ENCODE data around the gene TMEM164.

Gene TMEM164

DNA sequence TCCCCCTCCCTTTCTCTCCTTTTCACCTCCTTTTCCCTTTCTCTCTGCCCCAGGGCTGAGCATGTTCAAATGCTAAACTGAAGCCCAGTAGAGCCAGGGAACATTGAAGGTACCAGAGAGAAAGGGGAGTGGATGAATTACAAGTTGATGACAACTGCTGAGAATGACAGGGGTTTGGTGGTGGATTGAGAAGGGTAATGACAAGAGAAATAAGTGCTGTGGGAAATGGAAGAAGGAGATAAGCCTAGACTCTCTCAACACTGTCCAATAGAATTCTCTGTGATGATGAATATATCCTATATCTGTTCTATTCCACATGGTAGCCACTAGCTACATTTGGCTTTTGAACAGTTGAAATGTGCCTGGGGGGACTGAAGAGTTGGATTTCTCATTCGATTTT, 154.5 kb downstream of the TMEM164 start:
- no peak for TF ChIP-seq ZNF274 (IDR thresholded peaks at IDR 0.05; ENCODE audit: low read depth, low read length)
- no peak overlapping the region for H3K4me3 ChIP-seq (ENCODE audit: low read length)

DNA sequence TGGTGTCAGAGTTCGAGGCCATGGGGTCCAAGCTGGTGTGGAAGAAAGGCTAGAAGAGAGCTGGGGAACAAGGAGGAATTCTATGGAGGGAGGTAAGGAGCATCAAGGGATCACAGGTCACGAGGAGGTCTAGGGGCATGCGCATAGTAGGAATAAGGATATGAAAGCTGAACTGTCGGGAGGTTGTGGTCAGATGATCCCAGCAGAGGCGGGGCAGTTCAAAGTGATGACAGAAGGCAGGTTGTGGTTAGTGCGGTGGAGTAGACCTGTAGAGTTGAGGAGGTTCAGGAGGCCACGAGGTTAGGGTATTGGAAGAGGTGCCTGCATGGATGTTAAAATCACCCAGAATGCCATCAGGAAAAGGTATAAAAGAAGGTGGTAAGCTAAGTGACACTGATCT, 156.3 kb downstream of the TMEM164 start:
- no peak for TF ChIP-seq ZNF274 (IDR thresholded peaks at IDR 0.05; ENCODE audit: low read depth, low read length)

DNA sequence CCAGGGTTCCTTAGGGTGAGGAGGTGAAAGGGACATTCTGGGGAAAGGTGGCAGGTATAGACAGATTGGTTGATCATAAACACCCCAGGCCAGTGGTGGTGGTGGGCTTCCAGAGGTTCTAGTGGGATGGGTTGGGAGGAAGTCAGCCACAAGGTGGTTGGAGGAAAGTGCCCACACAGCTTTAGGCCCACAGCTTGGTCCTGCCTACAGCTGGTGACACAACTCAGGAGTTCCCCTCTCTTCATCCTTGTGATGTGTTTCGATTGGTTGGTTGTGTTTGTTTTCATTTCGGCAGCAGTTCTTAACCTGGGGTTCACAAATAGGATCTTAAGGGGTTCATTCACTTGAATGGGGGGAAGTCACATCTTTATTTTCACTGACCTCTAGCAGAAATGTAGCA, 157.0 kb downstream of the TMEM164 start:
- no peak for TF ChIP-seq ZNF274 (IDR thresholded peaks at IDR 0.05; ENCODE audit: low read depth, low read length)
- no peak overlapping the region for H3K4me3 ChIP-seq (ENCODE audit: low read length)

More for the DNA sequence above, 156.3 kb downstream of the TMEM164 start:
- H3K4me3 ChIP-seq (ENCODE audit: low read length): no peak overlapping the region

DNA sequence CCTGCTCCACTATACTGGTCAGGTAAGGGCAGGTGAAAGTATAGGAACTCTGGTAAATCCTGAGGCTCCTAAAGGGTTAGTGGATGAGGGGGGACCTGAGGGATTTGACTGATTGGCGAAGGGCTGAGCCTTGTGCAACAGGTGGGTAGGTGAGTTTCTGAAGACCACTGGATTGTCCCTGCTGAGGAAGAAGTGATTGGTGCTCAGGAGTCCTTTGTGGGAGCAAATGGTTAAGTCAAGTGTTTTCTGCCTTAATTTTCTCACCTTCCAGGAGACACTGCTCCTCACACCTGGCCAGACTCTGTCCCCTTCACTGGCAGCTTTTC, 158.4 kb downstream of the TMEM164 start:
- TF ChIP-seq ZNF274 (IDR thresholded peaks at IDR 0.05; ENCODE audit: low read depth, low read length): no peak
- H3K4me3 ChIP-seq (ENCODE audit: low read length): no peak overlapping the region

DNA sequence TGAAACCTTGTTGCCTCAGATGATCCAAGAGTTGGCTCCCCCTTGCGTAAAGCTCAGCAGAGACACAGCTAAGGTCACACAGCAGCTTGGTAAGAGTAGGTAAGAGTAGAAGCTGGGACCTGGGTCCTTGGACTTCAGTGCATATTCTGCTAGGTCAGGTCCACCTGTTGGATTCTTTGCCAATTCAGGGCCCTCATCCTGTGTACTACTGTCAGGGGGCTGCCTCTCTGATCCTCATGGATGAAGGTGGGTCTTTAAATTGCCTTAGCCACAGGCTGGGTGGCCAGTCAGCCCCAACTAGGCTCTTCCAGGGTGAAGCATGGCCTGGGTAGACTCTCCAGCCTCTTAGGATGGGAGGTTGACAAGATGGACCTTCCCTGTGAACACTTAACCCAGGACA, 159.2 kb downstream of the TMEM164 start:
- H3K4me3 ChIP-seq (ENCODE audit: low read length): no peak overlapping the region
- no peak for TF ChIP-seq ZNF274 (IDR thresholded peaks at IDR 0.05; ENCODE audit: low read depth, low read length)

DNA sequence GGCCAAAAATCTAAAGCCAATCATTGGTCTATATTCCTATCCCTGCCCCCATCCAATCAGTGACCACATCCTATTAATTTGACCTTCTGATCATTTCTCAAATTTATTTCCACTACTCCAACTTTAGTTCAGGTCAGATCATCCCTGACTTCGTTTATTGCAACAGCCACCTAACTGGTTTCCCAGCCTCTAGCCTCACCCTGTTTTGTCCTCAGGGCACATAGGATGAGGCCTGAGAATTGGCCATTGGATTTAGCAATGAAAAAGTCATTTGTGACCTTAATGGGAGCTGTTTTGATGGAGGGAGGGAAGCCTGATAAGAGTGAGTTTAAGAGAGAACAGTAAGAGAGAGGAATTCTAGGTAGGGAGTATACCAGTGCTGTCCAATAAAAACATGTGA, 160.0 kb downstream of the TMEM164 start:
- no peak for TF ChIP-seq ZNF274 (IDR thresholded peaks at IDR 0.05; ENCODE audit: low read depth, low read length)
- H3K4me3 ChIP-seq (ENCODE audit: low read length): no peak overlapping the region

DNA sequence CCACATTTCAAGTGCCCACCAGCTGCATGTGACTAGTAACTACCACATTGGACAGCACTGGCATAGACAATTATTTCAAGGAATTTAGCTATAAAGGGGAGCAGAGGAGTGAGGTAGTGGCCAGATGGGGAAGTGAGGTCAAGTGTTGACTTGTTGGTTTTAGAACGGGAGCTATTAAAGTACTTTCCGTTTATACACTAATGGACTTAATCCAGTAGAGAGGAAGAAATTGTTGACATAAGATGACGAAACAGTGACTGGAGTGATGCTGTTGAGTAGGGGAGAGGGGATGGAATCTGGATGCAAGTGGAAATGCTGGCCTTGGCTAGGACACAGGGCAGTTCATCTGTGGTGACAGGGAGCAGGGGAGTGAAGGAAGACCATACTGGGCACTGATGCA, 160.6 kb downstream of the TMEM164 start:
- H3K4me3 ChIP-seq (ENCODE audit: low read length): no peak overlapping the region
- TF ChIP-seq ZNF274 (IDR thresholded peaks at IDR 0.05; ENCODE audit: low read depth, low read length): no peak

DNA sequence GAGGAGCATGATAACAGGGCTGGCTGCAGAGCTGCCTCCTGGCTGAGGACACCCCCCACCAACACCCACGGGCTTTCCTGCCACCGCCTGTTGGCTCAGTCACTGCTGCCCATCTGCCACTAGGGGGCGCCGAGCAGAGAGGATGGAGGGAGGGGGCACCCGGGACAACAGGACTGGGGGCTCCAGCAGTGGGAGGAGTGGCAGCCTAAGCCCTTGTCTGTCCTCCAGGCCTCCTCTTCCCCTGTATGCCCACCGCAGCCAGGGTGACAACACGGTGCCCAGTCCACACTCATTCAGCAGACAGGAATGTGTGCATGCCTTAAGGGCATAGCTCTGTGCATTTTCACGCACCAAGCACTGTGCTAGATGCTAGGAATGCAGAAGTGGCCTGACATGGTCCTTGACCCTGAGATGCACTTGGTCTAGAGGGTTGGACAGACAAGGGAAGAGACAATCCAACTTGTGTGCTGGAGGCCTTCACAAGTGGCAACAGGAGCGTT, 165.1 kb downstream of the TMEM164 start:
- TF ChIP-seq ZNF274 (IDR thresholded peaks at IDR 0.05; ENCODE audit: low read depth, low read length): no peak
- H3K4me3 ChIP-seq (ENCODE audit: low read length): no peak overlapping the region

DNA sequence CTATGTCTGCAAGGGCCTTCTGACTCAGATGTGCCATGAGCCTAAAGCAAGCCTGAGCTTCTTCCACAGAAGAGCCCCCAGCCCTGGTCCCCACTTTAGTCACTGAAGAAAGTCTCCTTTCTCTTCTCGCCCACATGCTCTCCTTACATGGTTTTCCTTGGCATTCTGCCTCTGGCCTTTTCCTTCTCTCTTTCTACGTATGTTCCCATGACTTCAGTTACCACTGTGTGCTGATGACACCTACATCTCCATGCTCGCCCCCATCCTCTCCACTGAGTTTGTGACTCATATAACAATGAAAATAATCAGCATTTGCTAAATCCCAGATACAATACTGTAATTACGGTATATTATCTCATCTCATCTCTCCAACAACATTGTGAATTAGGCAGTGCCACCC, 165.7 kb downstream of the TMEM164 start:
- H3K4me3 ChIP-seq (ENCODE audit: low read length): no peak overlapping the region
- TF ChIP-seq ZNF274 (IDR thresholded peaks at IDR 0.05; ENCODE audit: low read depth, low read length): no peak

DNA sequence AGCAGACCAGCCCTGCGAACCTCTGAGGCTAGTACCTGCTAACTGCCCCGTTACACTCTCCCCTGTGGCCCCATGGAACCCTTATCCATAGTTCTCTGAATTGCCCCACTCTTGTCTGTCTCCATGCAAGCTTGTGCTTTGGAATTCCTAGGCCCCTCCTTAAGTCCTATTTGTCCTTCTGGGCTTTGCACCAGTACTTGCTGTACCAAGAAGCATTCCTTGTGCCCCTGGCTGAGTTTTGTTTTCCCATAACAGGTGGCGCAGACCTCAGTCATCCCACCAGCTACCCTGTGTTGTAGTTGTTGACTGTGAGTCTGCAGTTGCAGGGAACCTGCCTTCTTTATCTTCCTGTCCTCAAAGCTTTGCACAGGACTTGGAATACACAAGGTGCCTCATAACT, 167.1 kb downstream of the TMEM164 start:
- TF ChIP-seq ZNF274 (IDR thresholded peaks at IDR 0.05; ENCODE audit: low read depth, low read length): no peak
- H3K4me3 ChIP-seq (ENCODE audit: low read length): no peak overlapping the region

DNA sequence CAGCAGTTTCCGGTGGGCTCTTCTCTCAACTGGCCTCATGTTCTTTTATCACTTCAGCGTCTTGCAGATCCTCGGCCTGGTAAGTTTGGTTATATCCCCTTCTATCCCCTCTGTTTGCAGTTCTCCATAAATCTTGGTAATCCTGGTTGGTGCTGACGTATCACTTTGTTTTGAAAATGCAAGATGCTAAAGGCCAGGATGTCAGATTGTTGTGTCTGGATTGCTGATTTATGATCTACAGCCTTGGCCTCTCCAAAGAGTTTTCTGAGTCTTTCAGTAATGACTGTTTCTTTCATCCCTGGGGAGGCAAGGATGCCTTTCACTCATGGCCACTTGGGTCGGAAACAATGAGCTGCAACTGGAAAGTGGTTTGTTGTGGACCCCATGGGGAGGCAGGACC, 168.5 kb downstream of the TMEM164 start:
- no peak for TF ChIP-seq ZNF274 (IDR thresholded peaks at IDR 0.05; ENCODE audit: low read depth, low read length)
- no peak overlapping the region for H3K4me3 ChIP-seq (ENCODE audit: low read length)

DNA sequence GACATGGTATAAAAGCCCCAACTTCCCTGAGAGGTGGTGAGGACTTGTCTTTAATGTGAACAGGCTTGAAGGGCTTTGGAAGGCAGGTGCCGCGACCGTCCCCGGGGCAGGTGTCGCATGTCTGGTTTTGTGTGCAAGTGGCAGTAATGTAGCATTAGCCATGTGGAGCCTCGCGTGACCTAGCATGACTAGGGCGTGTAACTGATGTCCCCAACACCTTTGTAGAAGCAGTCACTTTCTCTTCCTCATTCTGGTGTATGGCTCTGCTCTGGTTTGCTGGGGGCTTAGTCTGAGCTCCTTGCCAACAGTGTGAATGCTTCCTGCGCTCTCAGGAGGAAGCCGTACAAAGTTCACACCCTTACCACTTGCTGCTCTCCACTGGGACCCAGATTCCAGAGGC, 169.3 kb downstream of the TMEM164 start:
- no peak for TF ChIP-seq ZNF274 (IDR thresholded peaks at IDR 0.05; ENCODE audit: low read depth, low read length)
- no peak overlapping the region for H3K4me3 ChIP-seq (ENCODE audit: low read length)

DNA sequence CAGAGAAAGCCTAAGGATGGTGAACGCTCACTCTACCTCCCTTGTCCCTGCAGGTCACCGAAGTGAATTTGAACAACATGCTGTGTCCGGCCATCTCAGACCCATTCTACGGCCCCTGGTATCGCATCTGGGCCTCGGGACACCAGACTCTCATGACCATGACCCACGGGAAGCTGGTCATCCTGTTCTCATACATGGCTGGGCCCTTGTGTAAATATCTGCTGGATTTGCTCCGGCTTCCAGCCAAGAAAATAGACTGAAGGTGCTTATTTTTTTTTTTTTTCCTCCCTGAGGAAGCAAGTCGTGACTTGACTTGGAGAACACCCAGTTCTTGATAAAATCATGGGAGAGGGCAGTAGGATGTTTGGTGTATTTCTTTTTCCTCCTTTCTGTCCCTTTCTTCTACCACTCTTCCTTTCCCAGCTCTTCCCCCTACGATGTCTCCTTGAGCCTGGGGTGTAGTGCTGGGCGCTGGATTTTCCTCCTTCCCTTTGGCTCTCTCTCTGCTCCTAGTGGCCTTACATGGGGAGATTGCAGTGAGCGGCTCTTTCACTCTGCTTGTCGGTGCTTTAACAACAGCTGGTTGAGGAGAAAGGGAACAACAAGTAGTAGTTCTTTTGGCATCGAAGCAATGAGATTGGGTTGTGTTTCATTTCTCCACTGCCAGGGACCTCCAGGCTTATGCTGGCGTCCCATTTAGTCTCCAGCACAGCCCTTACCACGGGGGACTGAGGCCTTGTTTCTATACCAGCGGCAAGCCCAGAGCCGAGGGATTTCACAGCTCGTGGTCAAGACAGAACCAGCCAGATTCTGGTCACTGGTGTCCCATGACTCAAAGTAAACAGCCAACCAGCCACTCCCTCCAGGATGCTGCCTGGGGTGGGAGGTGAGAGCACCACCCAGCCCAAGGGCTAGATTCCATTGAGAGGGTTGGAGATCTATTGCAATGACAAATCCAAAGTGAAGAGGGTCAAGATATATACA, 170.6 kb downstream of the TMEM164 start:
- no peak overlapping the region for H3K4me3 ChIP-seq (ENCODE audit: low read length)
- no peak for TF ChIP-seq ZNF274 (IDR thresholded peaks at IDR 0.05; ENCODE audit: low read depth, low read length)

DNA sequence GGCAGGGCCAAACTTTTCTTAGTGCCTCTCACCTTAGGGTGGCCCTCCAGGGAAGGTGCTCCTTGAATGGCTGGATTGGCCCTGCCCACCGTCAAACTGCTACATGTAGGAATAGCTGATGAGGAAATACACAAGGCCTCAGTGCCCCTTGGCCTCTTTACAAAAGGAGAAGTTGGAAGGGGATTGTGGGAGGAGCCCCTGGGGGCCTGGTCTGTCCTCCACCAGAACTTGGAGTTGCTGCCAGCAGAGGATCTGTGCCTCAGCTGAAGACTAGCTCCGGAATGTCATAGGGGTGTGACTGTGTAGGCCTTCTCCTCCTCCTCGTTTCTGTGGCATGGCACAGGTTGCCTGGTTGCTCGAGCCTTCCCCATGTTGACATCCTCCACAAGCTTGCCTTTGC, 172.2 kb downstream of the TMEM164 start:
- TF ChIP-seq ZNF274 (IDR thresholded peaks at IDR 0.05; ENCODE audit: low read depth, low read length): no peak

DNA sequence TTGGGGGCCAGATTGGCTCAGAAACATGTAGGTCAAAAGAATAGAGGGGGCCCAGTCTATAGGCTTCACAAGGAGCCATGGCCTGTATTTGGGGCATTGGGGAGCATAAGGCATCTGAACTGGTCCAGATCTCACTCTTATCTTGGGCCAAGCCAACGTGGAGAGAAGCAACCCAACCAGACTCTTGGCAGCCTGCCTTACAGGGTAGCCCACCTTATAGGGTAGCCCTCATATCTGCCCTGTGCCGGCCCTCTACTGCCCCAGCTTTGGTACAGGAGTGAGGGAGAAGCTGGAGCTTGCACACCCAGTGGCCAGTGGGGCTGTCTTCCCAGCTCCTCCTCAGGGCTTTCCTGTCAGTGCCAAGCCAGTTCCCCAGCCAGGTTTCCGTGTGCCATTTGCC, 172.8 kb downstream of the TMEM164 start:
- H3K4me3 ChIP-seq (ENCODE audit: low read length): no peak overlapping the region
- TF ChIP-seq ZNF274 (IDR thresholded peaks at IDR 0.05; ENCODE audit: low read depth, low read length): no peak

More for the DNA sequence above, 172.2 kb downstream of the TMEM164 start:
- no peak overlapping the region for H3K4me3 ChIP-seq (ENCODE audit: low read length)

Measured in GM08714 (cell line).